Thyroid gland (tissue), 4 donors: ENCODE data around the gene VPS26B. TPM values are rescaled to one million over a fixed set of nuclear protein-coding genes. Genes with fewer than 3 reads are reported as not detected.

ENCODE experiments used
- DNase-seq, 2 donors: peaks; one replicate each; pipeline ENCODE4 v3.0.0-alpha.2; 2019
- H3K27ac ChIP-seq, 3 donors: fragments of 200-600 bp; sonication (generic); 1 replicate in 2 of 3; 2 replicates in 1 of 3; pipeline ENCODE4 v1.5.1; 2016 to 2019; ENCODE audit warnings: mild to moderate bottlenecking in 1 of 3, moderate library complexity in 1 of 3
- H3K27me3 ChIP-seq: fragments of 200-600 bp; sonication (generic); one replicate; pipeline ENCODE4 v1.5.1; 2019
- H3K36me3 ChIP-seq, 2 donors: fragments of 200-600 bp; sonication (generic); one replicate each; pipeline ENCODE4 v1.5.1; 2016 to 2019
- H3K4me1 ChIP-seq, 2 donors: fragments of 200-600 bp; sonication (generic); one replicate each; pipeline ENCODE4 v1.5.1; 2017 to 2019
- H3K4me3 ChIP-seq, 3 donors: fragments of 200-600 bp; sonication (generic); replicated peaks in 1 of 3; 1 replicate in 2 of 3; 2 replicates in 1 of 3; pipeline ENCODE4 v1.5.1; 2016; ENCODE audit warnings: mild to moderate bottlenecking in 1 of 3
- H3K9me3 ChIP-seq: fragments of 200-600 bp; sonication (generic); one replicate; pipeline ENCODE4 v1.5.1; 2017
- POLR2A ChIP-seq, 2 donors: fragments of 450-650 bp; IDR thresholded peaks; one replicate each; pipeline ENCODE4 v1.6.1; 2017; ENCODE audit warnings: antibody characterized with exemption in 2 of 2, mild to moderate bottlenecking in 2 of 2, moderate library complexity in 1 of 2
- WGBS, 2 donors: methylation state at CpG; one replicate each; pipeline ENCODE4 v1.1.5; 2017; 5-methylcytosine and 5-hydroxymethylcytosine counted together
- intact Hi-C: fragments of 100-400 bp; cut with DNase I; formaldehyde crosslinking; loops from one replicate; pipeline ENCODE4 v1.15.1; 2023
- total RNA-seq, 4 donors: library from RNA; depleted of rRNA; stranded (reverse); fragments of >200 nt; gene quantifications; one replicate each; pipeline ENCODE4 v1.2.3, GENCODE V29; 2016
- TF ChIP-seq, protein P1 (sequence below), 6 experiments: fragments of 200-600 bp in 3 of 6; fragments of 450-650 bp in 3 of 6; sonication (generic) in 3 of 6; IDR thresholded peaks; one replicate each; pipeline ENCODE4 v1.5.1; 2016 to 2019; ENCODE audit warnings: antibody characterized with exemption in 6 of 6, mild to moderate bottlenecking in 2 of 6, inconsistent platforms in 1 of 6, moderate library complexity in 1 of 6

Gene VPS26B
- total RNA-seq, 4 donors from 2014 or later: 40.8 to 51.3 (median 44.4) TPM

DNA sequence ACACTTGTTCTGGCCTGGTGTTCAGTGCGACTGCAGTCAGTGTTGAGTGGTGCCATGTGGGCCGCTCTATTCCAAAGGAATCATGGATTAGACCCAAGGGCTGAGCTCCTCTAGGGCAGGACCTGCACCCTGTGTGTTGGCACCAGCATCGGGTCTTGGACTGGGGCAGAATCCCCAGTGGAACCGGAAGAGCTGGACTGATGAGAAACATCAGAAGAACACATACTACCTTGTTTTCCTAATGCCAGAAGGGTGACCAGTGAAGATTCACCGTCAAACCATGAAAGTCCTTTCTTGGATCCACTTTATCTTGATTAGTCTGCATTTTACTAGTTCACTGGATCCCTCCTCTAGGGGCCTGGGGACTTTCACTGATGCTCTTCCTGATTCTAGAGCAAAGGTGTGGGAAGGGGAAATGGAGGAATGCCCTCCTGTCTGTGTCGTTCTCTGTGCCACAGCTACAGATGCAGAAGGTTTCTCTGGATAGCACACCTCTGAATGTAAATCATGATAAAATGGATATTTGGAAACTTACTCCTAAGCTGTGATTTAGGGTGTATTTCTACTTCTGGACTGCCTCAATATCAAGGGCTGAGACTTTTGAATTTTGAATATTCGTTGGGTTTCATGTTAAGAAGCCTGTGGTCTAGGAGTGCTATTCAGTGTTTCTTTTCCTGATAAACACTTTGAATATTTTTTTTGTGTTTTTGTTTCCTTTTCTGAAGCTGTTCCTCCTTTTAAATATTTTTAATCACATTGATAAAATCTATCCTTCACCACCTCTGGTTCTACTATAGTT lies 40.7 kb downstream of the VPS26B start:
- TF ChIP-seq, protein P1, sequence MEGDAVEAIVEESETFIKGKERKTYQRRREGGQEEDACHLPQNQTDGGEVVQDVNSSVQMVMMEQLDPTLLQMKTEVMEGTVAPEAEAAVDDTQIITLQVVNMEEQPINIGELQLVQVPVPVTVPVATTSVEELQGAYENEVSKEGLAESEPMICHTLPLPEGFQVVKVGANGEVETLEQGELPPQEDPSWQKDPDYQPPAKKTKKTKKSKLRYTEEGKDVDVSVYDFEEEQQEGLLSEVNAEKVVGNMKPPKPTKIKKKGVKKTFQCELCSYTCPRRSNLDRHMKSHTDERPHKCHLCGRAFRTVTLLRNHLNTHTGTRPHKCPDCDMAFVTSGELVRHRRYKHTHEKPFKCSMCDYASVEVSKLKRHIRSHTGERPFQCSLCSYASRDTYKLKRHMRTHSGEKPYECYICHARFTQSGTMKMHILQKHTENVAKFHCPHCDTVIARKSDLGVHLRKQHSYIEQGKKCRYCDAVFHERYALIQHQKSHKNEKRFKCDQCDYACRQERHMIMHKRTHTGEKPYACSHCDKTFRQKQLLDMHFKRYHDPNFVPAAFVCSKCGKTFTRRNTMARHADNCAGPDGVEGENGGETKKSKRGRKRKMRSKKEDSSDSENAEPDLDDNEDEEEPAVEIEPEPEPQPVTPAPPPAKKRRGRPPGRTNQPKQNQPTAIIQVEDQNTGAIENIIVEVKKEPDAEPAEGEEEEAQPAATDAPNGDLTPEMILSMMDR (IDR thresholded peaks at IDR 0.05): no peak
- no peak for TF ChIP-seq POLR2A (IDR thresholded peaks at IDR 0.05)
- Histone ChIP-seq H3K36me3 (peaks cover 31 to 32% of the 10 kb centered on the region in 2 donors), H3K4me1 (no peaks in the 10 kb centered on the region), H3K27me3 (no peaks in the 10 kb centered on the region), H3K9me3 (no peaks in the 10 kb centered on the region), H3K4me3 (no peak overlapping the region), H3K27ac (no peak overlapping the region)
- intact Hi-C loops: no loop called here
- no peak for DNase-seq
- 93 to 96% methylated on average over 7 of the region's 7 CpGs for WGBS, 2 donors

DNA sequence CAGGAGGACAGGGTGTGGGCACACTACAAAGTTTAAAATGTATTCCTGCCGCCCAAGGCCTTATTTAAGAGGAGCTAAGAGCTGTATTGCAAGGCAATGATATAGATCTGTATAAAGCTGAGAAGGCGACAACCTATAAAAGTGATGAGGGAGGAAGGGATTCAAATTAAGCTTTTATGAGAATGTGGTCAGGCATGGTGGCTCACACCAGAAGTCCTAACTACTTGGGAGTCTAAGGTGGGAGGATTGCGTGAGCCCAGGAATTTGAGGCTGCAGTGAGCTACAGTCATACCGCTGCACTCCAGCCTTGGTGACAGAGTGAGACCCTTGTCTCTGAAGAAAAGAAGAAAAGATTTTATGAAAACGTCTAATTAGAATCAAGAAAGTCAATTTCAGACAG lies 42.0 kb downstream of the VPS26B start:
- H3K4me1 ChIP-seq: no peaks in the 10 kb centered on the region
- 89 to 91% methylated on average over 5 of the region's 5 CpGs for WGBS, 2 donors
- intact Hi-C loops: no loop called here
- no peaks in the 10 kb centered on the region for H3K27me3 ChIP-seq
- peaks cover 18 to 19% of the 10 kb centered on the region in 2 donors for H3K36me3 ChIP-seq
- H3K9me3 ChIP-seq: no peaks in the 10 kb centered on the region
- TF ChIP-seq, protein P1 (IDR thresholded peaks at IDR 0.05): no peak
- no peak for TF ChIP-seq POLR2A (IDR thresholded peaks at IDR 0.05)
- no peak overlapping the region for H3K27ac ChIP-seq
- no peak for DNase-seq
- H3K4me3 ChIP-seq: no peak overlapping the region

DNA sequence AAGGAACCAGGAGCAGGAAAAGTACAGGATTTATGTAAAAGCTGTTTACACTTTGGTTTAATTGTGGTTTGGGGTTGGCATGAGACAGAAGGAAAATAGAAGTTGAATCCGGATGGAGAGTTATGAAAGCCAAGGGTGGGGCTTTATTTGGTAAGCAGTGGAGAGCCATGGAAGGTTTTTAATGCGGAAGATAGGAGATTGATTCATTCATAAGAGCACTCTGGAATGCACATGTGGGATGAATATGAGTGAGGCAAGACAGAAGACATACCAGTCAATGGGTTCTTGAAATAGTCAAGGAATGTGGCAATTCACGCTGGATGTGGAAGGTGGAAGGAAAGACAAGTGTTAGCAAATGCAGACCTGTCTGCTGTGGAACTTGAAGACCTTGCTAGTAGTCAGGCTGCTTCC lies 42.4 kb downstream of the VPS26B start:
- intact Hi-C loops: no loop called here
- 57 to 67% methylated on average over 3 of the region's 3 CpGs for WGBS, 2 donors
- no peaks in the 10 kb centered on the region for H3K27me3 ChIP-seq
- TF ChIP-seq, protein P1 (IDR thresholded peaks at IDR 0.05): no peak
- no peak for TF ChIP-seq POLR2A (IDR thresholded peaks at IDR 0.05)
- no peaks in the 10 kb centered on the region for H3K4me1 ChIP-seq
- H3K4me3 ChIP-seq: no peak overlapping the region
- DNase-seq: no peak
- peaks cover 14 to 17% of the 10 kb centered on the region in 2 donors for H3K36me3 ChIP-seq
- no peak overlapping the region for H3K27ac ChIP-seq
- no peaks in the 10 kb centered on the region for H3K9me3 ChIP-seq

DNA sequence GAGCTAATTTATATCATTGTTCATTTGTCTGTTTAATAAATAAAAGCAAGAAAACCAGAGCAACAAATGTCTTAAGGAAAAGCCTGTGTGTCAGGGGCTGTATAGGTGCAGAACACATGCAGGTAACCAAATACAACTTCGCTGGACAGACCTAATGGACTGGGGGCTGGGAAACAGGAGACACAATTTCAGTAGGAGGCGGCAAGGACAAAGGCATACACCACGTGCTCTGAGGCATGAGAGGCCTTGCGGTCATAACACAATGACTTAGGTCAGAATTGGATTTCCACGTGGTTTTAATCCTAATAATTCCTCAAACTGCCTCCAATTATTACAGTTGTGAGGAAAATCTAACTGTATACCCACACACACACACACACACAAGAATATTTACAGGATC lies 43.0 kb downstream of the VPS26B start:
- peaks cover 8 to 11% of the 10 kb centered on the region in 2 donors for H3K36me3 ChIP-seq
- H3K4me3 ChIP-seq: no peak overlapping the region
- H3K4me1 ChIP-seq: no peaks in the 10 kb centered on the region
- 79 to 80% methylated on average over 5 of the region's 5 CpGs for WGBS, 2 donors
- intact Hi-C loops: no loop called here
- DNase-seq: no peak
- no peak overlapping the region for H3K27ac ChIP-seq
- no peaks in the 10 kb centered on the region for H3K9me3 ChIP-seq
- TF ChIP-seq, protein P1 (IDR thresholded peaks at IDR 0.05): no peak
- no peak for TF ChIP-seq POLR2A (IDR thresholded peaks at IDR 0.05)
- H3K27me3 ChIP-seq: no peaks in the 10 kb centered on the region

DNA sequence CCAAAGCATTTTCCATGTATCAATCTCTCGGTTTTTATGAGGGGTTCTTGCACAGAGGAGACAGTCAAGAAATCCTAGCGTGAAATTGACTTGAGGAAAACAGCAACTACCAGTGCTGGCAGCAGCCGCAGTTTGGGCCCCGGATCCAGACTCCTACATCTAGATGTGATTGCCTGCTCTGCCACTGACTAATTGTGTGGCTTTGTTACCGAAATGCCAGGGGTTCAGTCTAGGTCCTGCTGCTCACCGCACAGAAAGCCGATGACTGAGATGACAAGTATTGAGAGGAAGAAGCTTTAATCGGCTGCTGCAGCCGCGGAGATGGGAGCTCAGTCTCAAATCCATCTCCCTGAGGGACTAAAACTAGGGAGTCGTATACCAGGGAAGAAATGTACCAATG lies 43.5 kb downstream of the VPS26B start:
- Histone ChIP-seq H3K4me1 (no peaks in the 10 kb centered on the region), H3K27me3 (no peaks in the 10 kb centered on the region), H3K9me3 (no peaks in the 10 kb centered on the region), H3K4me3 (no peak overlapping the region), H3K36me3 (peaks cover 7% of the 10 kb centered on the region in 2 donors), H3K27ac (no peak overlapping the region)
- no peak for DNase-seq
- no peak for TF ChIP-seq POLR2A (IDR thresholded peaks at IDR 0.05)
- TF ChIP-seq, protein P1 (IDR thresholded peaks at IDR 0.05): no peak
- WGBS, 2 donors: 90 to 91% methylated on average over 11 of the region's 11 CpGs
- intact Hi-C loops: no loop called here
